MM.1S (cell line): ENCODE data around the gene NCAPD3.

Source experiments
- DNase-seq: peaks from one replicate; pipeline ENCODE4 v3.0.0-alpha.2; 2015
- H2AFZ ChIP-seq: fragments of 300-600 bp; sonication (generic); 2 replicates; pipeline ENCODE4 v1.6.0; 2016; ENCODE audit warnings: antibody characterized with exemption, low read length
- H3F3A ChIP-seq: fragments of 300-600 bp; sonication (generic); 2 replicates; pipeline ENCODE4 v1.6.1; 2016; ENCODE audit warnings: mild to moderate bottlenecking, antibody characterized with exemption, low read length, moderate library complexity, mixed read lengths; ENCODE audit not compliant: insufficient read depth
- H3K27ac ChIP-seq: fragments of 300-600 bp; sonication (generic); 2 replicates; pipeline ENCODE4 v1.5.1; 2016; ENCODE audit warnings: mild to moderate bottlenecking, low read length
- H3K27me3 ChIP-seq: fragments of 300-600 bp; sonication (generic); replicated peaks from 2 replicates; pipeline ENCODE4 v1.6.0; 2016; ENCODE audit warnings: low read length; ENCODE audit not compliant: insufficient read depth
- H3K36me3 ChIP-seq: fragments of 300-600 bp; sonication (generic); replicated peaks from 2 replicates; pipeline ENCODE4 v1.6.1; 2016; ENCODE audit warnings: mild to moderate bottlenecking, low read length, mixed read lengths; ENCODE audit not compliant: insufficient read depth
- H3K4me1 ChIP-seq: fragments of 300-600 bp; sonication (generic); 2 replicates; pipeline ENCODE4 v1.6.1; 2016; ENCODE audit warnings: low read length, mixed read lengths
- H3K4me2 ChIP-seq: fragments of 300-600 bp; sonication (generic); 2 replicates; pipeline ENCODE4 v1.6.0; 2016; ENCODE audit warnings: low read depth, low read length
- H3K4me3 ChIP-seq: fragments of 300-600 bp; sonication (generic); 2 replicates; pipeline ENCODE4 v1.5.1; 2016; ENCODE audit warnings: low read length, mixed read lengths
- H3K79me2 ChIP-seq: fragments of 300-600 bp; sonication (generic); 2 replicates; pipeline ENCODE4 v1.6.1; 2016; ENCODE audit warnings: mixed run types, low read length, mixed read lengths
- H3K9ac ChIP-seq: fragments of 300-600 bp; sonication (generic); 2 replicates; pipeline ENCODE4 v1.6.1; 2016; ENCODE audit warnings: low read length, mixed read lengths
- H3K9me2 ChIP-seq: fragments of 300-600 bp; sonication (generic); replicated peaks from 2 replicates; pipeline ENCODE4 v1.6.1; 2016; ENCODE audit warnings: mild to moderate bottlenecking, low read length, mixed read lengths; ENCODE audit not compliant: insufficient read depth
- H3K9me3 ChIP-seq: fragments of 300-600 bp; sonication (generic); replicated peaks from 2 replicates; pipeline ENCODE4 v1.6.1; 2016; ENCODE audit warnings: mild to moderate bottlenecking, low read length, mixed read lengths; ENCODE audit not compliant: insufficient read depth
- H4K20me1 ChIP-seq: fragments of 300-600 bp; sonication (generic); 2 replicates; pipeline ENCODE4 v1.6.1; 2016; ENCODE audit warnings: mild to moderate bottlenecking, low read length, moderate library complexity, mixed read lengths; ENCODE audit not compliant: insufficient read depth
- CTCF ChIP-seq: fragments of 300-600 bp; sonication (generic); IDR thresholded peaks from 2 replicates; pipeline ENCODE4 v1.5.1; 2016; ENCODE audit warnings: antibody characterized with exemption, low read length, mixed read lengths
- EZH2 ChIP-seq: fragments of 300-600 bp; sonication (generic); optimal IDR thresholded peaks from 2 replicates; pipeline ENCODE3; 2017; ENCODE audit warnings: low read depth, mild to moderate bottlenecking, antibody characterized with exemption, low read length, mixed read lengths
- EZH2phosphoT487 ChIP-seq: fragments of 300-600 bp; sonication (generic); IDR thresholded peaks from 2 replicates; pipeline ENCODE4 v1.6.1; 2018; ENCODE audit warnings: antibody characterized with exemption, low read length

The NCAPD3 gene

DNA sequence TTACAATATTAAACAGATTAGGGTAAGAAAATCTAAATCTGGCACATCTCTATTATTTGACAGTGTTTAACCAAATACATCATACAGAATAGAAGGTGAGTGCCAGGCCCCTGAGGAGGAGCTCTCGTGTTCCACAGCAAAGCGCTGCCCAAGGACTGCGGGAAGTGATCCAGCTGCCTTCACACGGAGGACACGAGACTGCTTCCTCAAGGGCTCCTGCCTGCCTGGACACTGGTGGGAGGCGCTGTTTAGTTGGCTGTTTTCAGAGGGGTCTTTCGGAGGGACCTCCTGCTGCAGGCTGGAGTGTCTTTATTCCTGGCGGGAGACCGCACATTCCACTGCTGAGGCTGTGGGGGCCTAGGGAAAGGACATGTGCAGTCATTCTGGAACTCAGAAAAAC, 71.1 kb downstream of the NCAPD3 start:
- Histone ChIP-seq H3K27me3 (no peaks in the 10 kb centered on the region), H3K79me2 (no peaks in the 10 kb centered on the region), H2AFZ (no peak overlapping the region), H3K4me3 (no peak overlapping the region), H3K9me3 (no peaks in the 10 kb centered on the region), H3K9ac (no peak overlapping the region), H3K9me2 (no peaks in the 10 kb centered on the region), H3F3A (no peaks in the 10 kb centered on the region), H3K4me1 (no peaks in the 10 kb centered on the region), H3K36me3 (peaks cover 19% of the 10 kb centered on the region), H3K4me2 (no peak overlapping the region), H4K20me1 (no peaks in the 10 kb centered on the region), H3K27ac (no peak overlapping the region)
- no peak for TF ChIP-seq EZH2
- no peak for TF ChIP-seq EZH2phosphoT487
- no peak for TF ChIP-seq CTCF
- no peak for DNase-seq

DNA sequence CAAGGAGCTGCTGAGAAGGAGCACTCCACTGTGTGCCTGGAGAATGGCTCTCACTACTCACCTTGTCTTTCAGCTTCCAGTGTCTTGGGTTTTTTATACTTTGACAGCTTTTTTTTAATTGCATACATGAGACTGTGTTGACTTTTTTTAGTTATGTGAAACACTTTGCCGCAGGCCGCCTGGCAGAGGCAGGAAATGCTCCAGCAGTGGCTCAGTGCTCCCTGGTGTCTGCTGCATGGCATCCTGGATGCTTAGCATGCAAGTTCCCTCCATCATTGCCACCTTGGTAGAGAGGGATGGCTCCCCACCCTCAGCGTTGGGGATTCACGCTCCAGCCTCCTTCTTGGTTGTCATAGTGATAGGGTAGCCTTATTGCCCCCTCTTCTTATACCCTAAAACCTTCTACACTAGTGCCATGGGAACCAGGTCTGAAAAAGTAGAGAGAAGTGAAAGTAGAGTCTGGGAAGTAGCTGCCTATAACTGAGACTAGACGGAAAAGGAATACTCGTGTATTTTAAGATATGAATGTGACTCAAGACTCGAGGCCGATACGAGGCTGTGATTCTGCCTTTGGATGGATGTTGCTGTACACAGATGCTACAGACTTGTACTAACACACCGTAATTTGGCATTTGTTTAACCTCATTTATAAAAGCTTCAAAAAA, 72.6 kb downstream of the NCAPD3 start:
- H3K9ac ChIP-seq: no peak overlapping the region
- DNase-seq: no peak
- H3K79me2 ChIP-seq: no peaks in the 10 kb centered on the region
- H3K9me2 ChIP-seq: no peaks in the 10 kb centered on the region
- no peak overlapping the region for H3K4me2 ChIP-seq
- no peak overlapping the region for H3K4me3 ChIP-seq
- no peaks in the 10 kb centered on the region for H3K27me3 ChIP-seq
- no peaks in the 10 kb centered on the region for H3K9me3 ChIP-seq
- H3K4me1 ChIP-seq: no peaks in the 10 kb centered on the region
- no peak overlapping the region for H2AFZ ChIP-seq
- no peak overlapping the region for H3K27ac ChIP-seq
- H3K36me3 ChIP-seq: peaks cover 15% of the 10 kb centered on the region
- H3F3A ChIP-seq: no peaks in the 10 kb centered on the region
- no peaks in the 10 kb centered on the region for H4K20me1 ChIP-seq
- TF ChIP-seq EZH2 (no peak), CTCF (no peak), EZH2phosphoT487 (no peak)

DNA sequence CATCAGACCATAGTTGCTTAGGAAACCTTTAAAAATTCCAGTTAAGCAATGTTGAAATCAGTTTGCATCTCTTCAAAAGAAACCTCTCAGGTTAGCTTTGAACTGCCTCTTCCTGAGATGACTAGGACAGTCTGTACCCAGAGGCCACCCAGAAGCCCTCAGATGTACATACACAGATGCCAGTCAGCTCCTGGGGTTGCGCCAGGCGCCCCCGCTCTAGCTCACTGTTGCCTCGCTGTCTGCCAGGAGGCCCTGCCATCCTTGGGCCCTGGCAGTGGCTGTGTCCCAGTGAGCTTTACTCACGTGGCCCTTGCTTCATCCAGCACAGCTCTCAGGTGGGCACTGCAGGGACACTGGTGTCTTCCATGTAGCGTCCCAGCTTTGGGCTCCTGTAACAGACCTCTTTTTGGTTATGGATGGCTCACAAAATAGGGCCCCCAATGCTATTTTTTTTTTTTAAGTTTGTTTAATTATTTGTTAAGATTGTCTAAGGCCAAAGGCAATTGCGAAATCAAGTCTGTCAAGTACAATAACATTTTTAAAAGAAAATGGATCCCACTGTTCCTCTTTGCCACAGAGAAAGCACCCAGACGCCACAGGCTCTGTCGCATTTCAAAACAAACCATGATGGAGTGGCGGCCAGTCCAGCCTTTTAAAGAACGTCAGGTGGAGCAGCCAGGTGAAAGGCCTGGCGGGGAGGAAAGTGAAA, 73.4 kb downstream of the NCAPD3 start:
- Histone ChIP-seq H3K9ac (no peak overlapping the region), H3K4me2 (no peak overlapping the region), H3K79me2 (no peaks in the 10 kb centered on the region), H3K9me3 (no peaks in the 10 kb centered on the region), H2AFZ (no peak overlapping the region), H3K36me3 (peaks cover 15% of the 10 kb centered on the region), H3K4me1 (no peaks in the 10 kb centered on the region), H3K27ac (no peak overlapping the region), H4K20me1 (no peaks in the 10 kb centered on the region), H3K4me3 (no peak overlapping the region), H3F3A (no peaks in the 10 kb centered on the region), H3K27me3 (no peaks in the 10 kb centered on the region), H3K9me2 (no peaks in the 10 kb centered on the region)
- DNase-seq: no peak
- no peak for TF ChIP-seq EZH2
- no peak for TF ChIP-seq CTCF
- TF ChIP-seq EZH2phosphoT487: no peak
